Measurements from ENCODE around the gene PLXNA4.

The PLXNA4 gene

DNA sequence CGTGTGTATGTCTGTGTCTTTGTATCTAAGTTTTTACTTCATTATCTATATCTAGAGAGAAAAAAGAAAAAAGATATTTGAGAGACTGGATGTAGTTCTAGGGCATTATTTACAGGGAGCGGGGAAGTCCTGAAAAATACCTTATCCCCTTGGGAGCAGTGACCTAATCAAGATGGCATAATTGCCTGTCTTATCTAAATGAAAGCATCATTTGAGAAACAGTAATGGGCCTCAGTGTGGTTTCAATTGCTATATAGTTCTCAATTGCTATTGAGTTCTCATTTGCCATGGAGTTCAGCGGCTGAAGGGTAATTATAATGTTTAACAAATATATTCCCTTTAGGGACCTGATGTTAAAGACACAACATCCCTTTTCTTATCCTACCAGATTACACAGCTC, 216.5 kb downstream of the PLXNA4 start:
- TF ChIP-seq, protein P1, sequence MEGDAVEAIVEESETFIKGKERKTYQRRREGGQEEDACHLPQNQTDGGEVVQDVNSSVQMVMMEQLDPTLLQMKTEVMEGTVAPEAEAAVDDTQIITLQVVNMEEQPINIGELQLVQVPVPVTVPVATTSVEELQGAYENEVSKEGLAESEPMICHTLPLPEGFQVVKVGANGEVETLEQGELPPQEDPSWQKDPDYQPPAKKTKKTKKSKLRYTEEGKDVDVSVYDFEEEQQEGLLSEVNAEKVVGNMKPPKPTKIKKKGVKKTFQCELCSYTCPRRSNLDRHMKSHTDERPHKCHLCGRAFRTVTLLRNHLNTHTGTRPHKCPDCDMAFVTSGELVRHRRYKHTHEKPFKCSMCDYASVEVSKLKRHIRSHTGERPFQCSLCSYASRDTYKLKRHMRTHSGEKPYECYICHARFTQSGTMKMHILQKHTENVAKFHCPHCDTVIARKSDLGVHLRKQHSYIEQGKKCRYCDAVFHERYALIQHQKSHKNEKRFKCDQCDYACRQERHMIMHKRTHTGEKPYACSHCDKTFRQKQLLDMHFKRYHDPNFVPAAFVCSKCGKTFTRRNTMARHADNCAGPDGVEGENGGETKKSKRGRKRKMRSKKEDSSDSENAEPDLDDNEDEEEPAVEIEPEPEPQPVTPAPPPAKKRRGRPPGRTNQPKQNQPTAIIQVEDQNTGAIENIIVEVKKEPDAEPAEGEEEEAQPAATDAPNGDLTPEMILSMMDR (IDR thresholded peaks at IDR 0.05), result no peak

DNA sequence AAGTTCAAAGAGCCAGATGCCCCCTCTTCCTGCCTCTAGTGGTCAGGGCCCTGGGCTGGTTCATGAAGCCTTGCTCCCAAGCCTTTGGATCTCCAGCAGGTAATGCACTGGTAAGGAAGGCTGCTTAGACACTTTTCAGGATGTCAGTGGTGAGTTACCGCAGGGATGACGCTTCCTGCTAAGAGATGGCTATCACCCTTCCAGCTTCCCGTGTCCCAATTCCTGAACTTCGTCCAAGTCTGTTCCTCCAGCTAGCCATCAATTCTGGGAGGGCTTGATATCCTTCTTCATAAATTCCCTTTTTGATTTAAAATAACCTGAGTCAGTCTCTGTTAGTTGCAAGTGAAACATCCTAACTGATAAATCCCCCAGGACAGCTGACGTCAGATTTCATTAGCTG, 221.2 kb downstream of the PLXNA4 start:
- TF ChIP-seq, protein P1 (IDR thresholded peaks at IDR 0.05), result no peak

DNA sequence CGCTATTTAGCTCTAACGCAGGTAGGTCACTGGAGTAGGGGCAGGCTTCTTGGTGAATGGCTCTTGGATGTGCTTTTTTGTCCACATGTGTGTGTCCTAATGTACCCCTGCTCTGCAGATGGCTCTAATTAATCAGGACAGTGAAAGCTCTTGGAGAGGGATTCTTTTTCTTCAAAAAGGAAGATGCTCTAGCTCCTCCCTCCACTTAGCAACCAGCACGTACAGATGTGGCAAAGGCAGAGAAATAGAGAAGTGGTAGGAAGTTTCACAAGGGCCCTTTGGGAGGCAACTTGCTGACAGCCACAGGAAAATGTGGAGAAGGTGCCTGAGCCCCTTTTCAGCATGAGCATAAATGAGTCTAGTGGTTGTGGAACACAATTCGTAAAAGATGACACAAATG, 221.7 kb downstream of the PLXNA4 start:
- TF ChIP-seq, protein P1 (IDR thresholded peaks at IDR 0.05), result no peak

DNA sequence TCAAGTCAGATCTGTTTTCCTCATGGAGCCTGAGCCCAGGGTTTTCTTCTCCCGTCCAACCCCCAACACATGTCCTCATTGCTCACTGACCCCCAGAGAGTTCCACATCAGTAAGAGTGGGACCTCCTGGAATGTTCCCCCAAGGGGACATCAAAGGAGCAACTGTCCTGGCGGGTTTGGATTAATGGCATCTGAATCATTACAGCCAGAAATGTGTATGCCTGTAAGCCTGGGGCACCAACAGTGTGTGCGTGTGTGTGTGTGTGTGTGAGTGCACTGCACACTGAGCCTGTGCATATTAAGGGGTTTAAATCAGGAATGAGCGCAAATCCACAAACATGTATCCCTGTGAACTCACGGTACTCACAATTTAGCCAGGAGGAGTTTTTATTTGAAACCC, 222.3 kb downstream of the PLXNA4 start:
- TF ChIP-seq, protein P1 (IDR thresholded peaks at IDR 0.05), result no peak

DNA sequence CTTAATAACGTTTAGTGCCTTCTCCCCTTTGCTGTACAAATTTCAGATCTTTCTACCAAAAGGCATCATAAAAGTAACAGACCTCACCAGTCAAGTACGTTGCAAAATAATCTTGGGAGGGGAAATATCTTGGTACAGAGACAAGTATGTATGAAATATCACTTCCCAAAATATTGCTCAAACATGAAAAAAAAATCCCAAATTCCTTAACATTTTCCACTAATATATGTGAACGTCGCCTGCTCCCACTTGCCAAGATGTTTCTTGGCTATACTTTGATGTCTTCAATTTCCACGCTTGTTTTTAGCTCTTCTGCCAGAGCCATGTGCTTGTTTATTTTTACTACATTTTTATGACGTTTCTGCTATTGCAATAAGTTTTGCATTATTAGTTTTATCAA, 223.5 kb downstream of the PLXNA4 start:
- TF ChIP-seq, protein P1 (IDR thresholded peaks at IDR 0.05), result no peak

DNA sequence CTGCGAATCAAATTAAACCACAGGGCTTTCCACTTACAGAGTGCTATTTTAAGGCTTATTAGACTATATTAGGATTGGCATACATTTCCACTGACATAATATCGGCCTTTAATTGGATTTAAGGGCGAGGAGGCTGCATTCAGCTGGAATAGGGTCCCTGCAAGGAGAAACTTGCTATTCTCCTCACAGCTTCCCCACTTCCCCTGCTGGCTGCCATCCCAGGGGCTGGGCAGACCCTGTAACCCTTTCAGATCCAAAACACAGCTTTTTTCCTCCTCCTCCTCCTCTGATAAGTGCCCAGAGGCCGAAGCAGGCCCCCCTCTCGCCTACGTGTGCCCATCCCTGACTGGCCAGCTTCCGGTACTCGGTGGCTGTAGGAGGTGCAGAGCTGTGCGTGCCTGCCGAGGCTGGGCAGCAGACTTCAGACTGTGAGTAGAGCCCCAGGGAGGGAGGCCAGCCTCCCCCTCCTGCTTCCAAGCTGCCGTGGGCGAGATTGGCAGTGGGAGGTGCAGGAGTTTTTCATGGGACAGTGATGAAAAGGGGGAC, 224.2 kb downstream of the PLXNA4 start:
- TF ChIP-seq, protein P1 (IDR thresholded peaks at IDR 0.05), result no peak

DNA sequence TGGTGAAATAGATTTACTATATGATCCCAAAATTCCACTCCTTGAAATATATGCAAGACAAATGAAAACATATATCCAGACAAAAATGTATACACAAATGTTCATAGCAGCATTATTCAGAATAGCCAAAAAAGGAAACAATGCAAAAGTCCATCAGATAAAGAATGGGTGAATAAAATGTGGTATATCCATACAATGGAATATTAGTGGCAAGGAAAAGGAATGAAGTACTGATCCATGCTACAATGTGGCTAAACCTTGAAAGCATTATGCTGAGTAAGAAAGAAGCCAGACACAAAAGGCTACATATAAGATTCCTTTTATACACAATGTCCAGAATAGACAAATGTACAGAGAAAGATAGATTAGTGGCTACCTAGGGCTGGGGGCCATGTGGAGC, 225.5 kb downstream of the PLXNA4 start:
- TF ChIP-seq, protein P1 (IDR thresholded peaks at IDR 0.05), result no peak

DNA sequence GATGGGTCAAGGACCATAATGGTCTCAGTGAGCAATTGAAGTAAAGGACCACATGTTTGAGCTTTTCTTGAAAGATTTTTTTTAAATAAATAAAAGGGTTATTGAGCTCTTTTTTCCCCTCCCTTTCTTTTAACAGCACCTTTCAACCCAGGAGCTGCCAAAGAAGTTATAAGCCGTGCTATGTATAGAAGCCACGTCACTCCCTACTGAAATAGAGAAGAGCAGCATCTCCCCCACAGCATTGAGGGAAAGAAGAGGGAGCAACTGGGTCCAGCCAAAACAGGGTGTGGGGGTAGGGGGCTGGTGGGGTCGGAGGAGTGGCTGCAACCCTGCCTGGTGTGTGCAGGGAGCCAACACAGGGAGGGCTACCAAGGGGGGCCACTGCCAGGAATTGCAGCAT, 227.2 kb downstream of the PLXNA4 start:
- TF ChIP-seq, protein P1 (IDR thresholded peaks at IDR 0.05), result no peak

Measured in LNCAP (cell line).